ENCODE data around the gene TMEM79. TPM values are rescaled to one million over a fixed set of nuclear protein-coding genes. Genes with fewer than 3 reads are reported as not detected.

Gene TMEM79
- total and polyA plus RNA-seq, 2 donors (not counting 3 experiments of a cell fraction or from before 2014, with no cell fraction given): 3.0 to 4.8 TPM

GRCh38 chr1:156245451-156246232 is 38.5 kb upstream of the TMEM79 start:
- DNase-seq (ENCODE audit: low read depth, low spot score) (peak; percentile 31), FAIRE-seq (peak; percentile 55)
- no peaks in the 10 kb centered on the region for H4K20me1 ChIP-seq (replicated peaks; ENCODE audit: control insufficient read depth, extremely low read depth, insufficient read depth, low read length)
- POLR2A ChIA-PET: interaction anchor here (1.2 kb wide), 1 partner anchor 12 kb away, joined by 4 read pairs; no protein-coding TSS in a partner anchor
- no peaks in the 10 kb centered on the region for H3K9me3 ChIP-seq (replicated peaks; ENCODE audit: control insufficient read depth, insufficient read depth, low read length)
- H3K9ac ChIP-seq (replicated peaks; ENCODE audit: extremely low read depth, insufficient read depth, low read length): no peak overlapping the region
- peak overlapping the region in 1 of 3 experiments; percentile 29 for H3K4me3 ChIP-seq (replicated peaks in 1 of 3; ENCODE audit: insufficient read depth in 1 of 3, low read depth in 1 of 3, low read length in 3 of 3)
- intact Hi-C loops (cut with micrococcal nuclease) (no loop called here), dilution Hi-C loops (cut with MboI; ENCODE audit: extremely low pct_ligation_motif_present, low sequenced_read_pairs) (no loop called here)
- TF ChIP-seq MYC (IDR thresholded peaks at IDR 0.05; ENCODE audit: low read depth, low read length) (no peak), POLR2A (IDR thresholded peaks at IDR 0.05; ENCODE audit: low read depth, low read length) (no peak), CTCF (IDR thresholded peaks at IDR 0.05; ENCODE audit: extremely low read depth in 1 of 2, insufficient read depth in 1 of 2, low read depth in 1 of 2, low read length in 2 of 2) (no peak), GATA2 (IDR thresholded peaks at IDR 0.05; ENCODE audit: insufficient read depth, insufficient read length, low read depth, low read length) (no peak), FOS (IDR thresholded peaks at IDR 0.05; ENCODE audit: borderline replicate concordance, insufficient read depth, low read length) (no peak), JUN (IDR thresholded peaks at IDR 0.05; ENCODE audit: borderline replicate concordance, insufficient read depth, insufficient read length, low read depth) (no peak), EZH2 (IDR thresholded peaks at IDR 0.05; ENCODE audit: borderline replicate concordance, low read depth, low read length, severe bottlenecking) (no peak), MAX (IDR thresholded peaks at IDR 0.05; ENCODE audit: insufficient read depth, insufficient read length) (no peak), POLR2AphosphoS5 (IDR thresholded peaks at IDR 0.05; ENCODE audit: insufficient read depth, low read depth, low read length) (no peak)
- BruUV-seq (replicated peaks): no TSS peak
- peaks cover 0 to 4% of the 10 kb centered on the region in 2 experiments for H3K27me3 ChIP-seq (ENCODE audit: control insufficient read depth in 2 of 2, insufficient read depth in 2 of 2, low read length in 2 of 2)
- no peaks in the 10 kb centered on the region for H3K79me2 ChIP-seq (ENCODE audit: control insufficient read depth, insufficient read depth, low read length)
- peaks cover 6% of the 10 kb centered on the region for H3K4me1 ChIP-seq (ENCODE audit: control insufficient read depth, extremely low read depth, insufficient read depth, low read length)
- no peaks in the 10 kb centered on the region for H3K9me1 ChIP-seq (replicated peaks; ENCODE audit: control insufficient read depth, extremely low read depth, insufficient read depth, low read length)
- peaks cover 0 to 18% of the 10 kb centered on the region in 2 experiments for H3K36me3 ChIP-seq (ENCODE audit: control insufficient read depth in 2 of 2, extremely low read depth in 1 of 2, insufficient read depth in 2 of 2, low read length in 2 of 2)
- CTCF ChIA-PET: interaction anchor here (1.7 to 3.8 kb wide), 3 partner anchors 12 to 100 kb away, joined by 7 to 17 read pairs (median 12); no protein-coding TSS in a partner anchor
- no peak overlapping the region for H3K27ac ChIP-seq (ENCODE audit: insufficient read depth, low read depth, low read length)
- no peak overlapping the region for H3K4me2 ChIP-seq (ENCODE audit: insufficient read depth, low read length)
- peak overlapping the region; percentile 12 for H2AFZ ChIP-seq (ENCODE audit: low read depth, low read length)
